ENCODE results near the gene ELOVL7.

DNA sequence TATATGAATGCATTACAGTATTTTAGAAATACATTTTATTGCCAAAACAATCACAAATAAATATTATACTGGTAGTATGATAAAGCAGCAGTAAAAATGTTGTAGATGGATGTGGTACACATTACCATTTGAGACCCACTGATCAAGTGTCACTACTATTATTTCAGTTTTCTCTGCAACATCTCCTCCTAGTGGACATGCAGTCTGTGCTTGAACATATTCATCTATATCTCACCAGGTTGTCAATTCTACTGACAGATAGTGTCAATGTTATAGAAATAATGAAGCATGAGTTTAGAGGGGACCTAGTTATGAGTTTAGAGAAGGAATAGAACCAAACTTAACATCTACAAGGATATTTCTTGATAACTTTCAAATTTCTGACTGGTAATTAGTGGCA is 39.2 kb upstream of the ELOVL7 start:
- TF ChIP-seq EP300 (IDR thresholded peaks at IDR 0.05; ENCODE audit: low read depth) (no peak), POLR2AphosphoS5 (IDR thresholded peaks at IDR 0.05) (no peak), POLR2A (IDR thresholded peaks at IDR 0.05) (no peak)
- TF ChIP-seq, protein P1, sequence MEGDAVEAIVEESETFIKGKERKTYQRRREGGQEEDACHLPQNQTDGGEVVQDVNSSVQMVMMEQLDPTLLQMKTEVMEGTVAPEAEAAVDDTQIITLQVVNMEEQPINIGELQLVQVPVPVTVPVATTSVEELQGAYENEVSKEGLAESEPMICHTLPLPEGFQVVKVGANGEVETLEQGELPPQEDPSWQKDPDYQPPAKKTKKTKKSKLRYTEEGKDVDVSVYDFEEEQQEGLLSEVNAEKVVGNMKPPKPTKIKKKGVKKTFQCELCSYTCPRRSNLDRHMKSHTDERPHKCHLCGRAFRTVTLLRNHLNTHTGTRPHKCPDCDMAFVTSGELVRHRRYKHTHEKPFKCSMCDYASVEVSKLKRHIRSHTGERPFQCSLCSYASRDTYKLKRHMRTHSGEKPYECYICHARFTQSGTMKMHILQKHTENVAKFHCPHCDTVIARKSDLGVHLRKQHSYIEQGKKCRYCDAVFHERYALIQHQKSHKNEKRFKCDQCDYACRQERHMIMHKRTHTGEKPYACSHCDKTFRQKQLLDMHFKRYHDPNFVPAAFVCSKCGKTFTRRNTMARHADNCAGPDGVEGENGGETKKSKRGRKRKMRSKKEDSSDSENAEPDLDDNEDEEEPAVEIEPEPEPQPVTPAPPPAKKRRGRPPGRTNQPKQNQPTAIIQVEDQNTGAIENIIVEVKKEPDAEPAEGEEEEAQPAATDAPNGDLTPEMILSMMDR (IDR thresholded peaks at IDR 0.05) = peak in 4 of 5 experiments; percentile 28 to 42 (median 34)
